HG03066 (cell line): ENCODE results near the gene SYCE1.
"Not testable (repeated sequence)": the region's sequence is repeated elsewhere in the genome, so short reads cannot be mapped to it uniquely, and the experiment has no call there.

Experiments used
- ATAC-seq: cut with Tn5 transposase; IDR thresholded peaks from one replicate; pipeline ENCODE4 v1.9.1; 2021; ENCODE audit warnings: low read depth; ENCODE audit not compliant: unreplicated experiment

Gene SYCE1

GRCh38 chr10:133565441-133566294 is at the start of gene SYCE1:
Gene SYCE1 (minus strand): TSS chr10:133565583. CDS start chr10:133565529, 54 bp downstream.
- no peak for ATAC-seq

GRCh38 chr10:133614830-133615580 is 49.6 kb upstream of the SYCE1 start:
- no peak for ATAC-seq

GRCh38 chr10:133613699-133614098 is 48.3 kb upstream of the SYCE1 start:
- no peak for ATAC-seq

GRCh38 chr10:133611079-133611478 is 45.7 kb upstream of the SYCE1 start:
- ATAC-seq = no peak

- no peak for ATAC-seq
Observed at GRCh38 chr10:133608855-133609254, 43.5 kb upstream of the SYCE1 start.

- not testable (repeated sequence) for ATAC-seq
Observed at GRCh38 chr10:133603434-133603833, 38.1 kb upstream of the SYCE1 start.

GRCh38 chr10:133600657-133601056 is 35.3 kb upstream of the SYCE1 start:
- ATAC-seq = no peak

GRCh38 chr10:133599869-133600268 is 34.5 kb upstream of the SYCE1 start:
- not testable (repeated sequence) for ATAC-seq

GRCh38 chr10:133592716-133593115 is 27.3 kb upstream of the SYCE1 start:
- ATAC-seq = no peak

- no peak for ATAC-seq
Observed at GRCh38 chr10:133590970-133591359, 25.6 kb upstream of the SYCE1 start.

GRCh38 chr10:133590226-133590969 is 25.0 kb upstream of the SYCE1 start:
- ATAC-seq = no peak

GRCh38 chr10:133577037-133577436 is 11.7 kb upstream of the SYCE1 start:
- ATAC-seq = not testable (repeated sequence)

- not testable (repeated sequence) for ATAC-seq
Observed at GRCh38 chr10:133573460-133573859, 8.1 kb upstream of the SYCE1 start.

- ATAC-seq = not testable (repeated sequence)
Observed at GRCh38 chr10:133572055-133572454, 6.7 kb upstream of the SYCE1 start.

- not testable (repeated sequence) for ATAC-seq
Observed at GRCh38 chr10:133569801-133570200, 4.4 kb upstream of the SYCE1 start.

GRCh38 chr10:133568831-133569527 is 3.6 kb upstream of the SYCE1 start:
- ATAC-seq = not testable (repeated sequence)

- ATAC-seq = no peak
Observed at GRCh38 chr10:133568287-133568614, 2.9 kb upstream of the SYCE1 start.

- no peak for ATAC-seq
Observed at GRCh38 chr10:133567609-133568286, 2.4 kb upstream of the SYCE1 start.

GRCh38 chr10:133567119-133567518 is 1.7 kb upstream of the SYCE1 start:
- no peak for ATAC-seq

GRCh38 chr10:133564816-133565215 is 567 bp downstream of the SYCE1 start:
- no peak for ATAC-seq
